Natural killer cell (primary cell): ENCODE results near the gene SLC51A. TPM values are rescaled to one million over a fixed set of nuclear protein-coding genes. Genes with fewer than 3 reads are reported as not detected.

Experiments
- ATAC-seq, 3 donors: fragments of 150-1000 bp in 2 of 3; fragments of 200-7000 bp in 1 of 3; cut with Tn5 transposase; 1 replicate in 1 of 3; 2 replicates in 2 of 3; pipeline ENCODE4 v1.10.0; 2021; ENCODE audit warnings: mild to moderate bottlenecking in 2 of 3, moderate library complexity in 2 of 3
- DNase-seq, 2 donors: peaks; one replicate each; pipeline versions ENCODE4 v3.0.0 to v3.0.0-alpha.2; 2013 to 2021; ENCODE audit warnings: mixed read lengths in 1 of 2
- H3K27ac ChIP-seq: one replicate; pipeline ENCODE4 v1.5.1; 2013; ENCODE audit warnings: mild to moderate bottlenecking, low read length
- H3K27me3 ChIP-seq: one replicate; pipeline ENCODE4 v1.6.1; 2013; ENCODE audit warnings: low read length; ENCODE audit not compliant: control insufficient read depth, insufficient read depth
- H3K36me3 ChIP-seq: one replicate; pipeline ENCODE4 v1.6.1; 2013; ENCODE audit warnings: low read length; ENCODE audit not compliant: control insufficient read depth, insufficient read depth
- H3K4me1 ChIP-seq: one replicate; pipeline ENCODE4 v1.6.1; 2013; ENCODE audit warnings: low read length; ENCODE audit not compliant: control insufficient read depth, insufficient read depth
- H3K4me3 ChIP-seq: one replicate; pipeline ENCODE4 v1.5.1; 2013; ENCODE audit warnings: low read length
- H3K9me3 ChIP-seq: one replicate; pipeline ENCODE4 v1.6.1; 2013; ENCODE audit warnings: low read length; ENCODE audit not compliant: control insufficient read depth, insufficient read depth
- H3K27ac Mint-ChIP-seq, 2 donors: one replicate each; pipeline ENCODE4 v1.8.0; 2022; ENCODE audit warnings: mild to moderate bottlenecking in 2 of 2, mixed read lengths in 2 of 2, moderate library complexity in 1 of 2
- H3K27me3 Mint-ChIP-seq, 2 donors: one replicate each; pipeline ENCODE4 v1.8.0; 2022; ENCODE audit warnings: low read depth in 2 of 2, mixed read lengths in 2 of 2
- H3K36me3 Mint-ChIP-seq: one replicate; pipeline ENCODE4 v1.8.0; 2022; ENCODE audit warnings: mixed read lengths
- H3K4me1 Mint-ChIP-seq, 2 donors: one replicate each; pipeline ENCODE4 v1.8.0; 2022; ENCODE audit warnings: mixed read lengths in 2 of 2
- H3K4me3 Mint-ChIP-seq: one replicate; pipeline ENCODE4 v1.8.0; 2022; ENCODE audit warnings: mild to moderate bottlenecking, moderate library complexity, mixed read lengths
- H3K9me3 Mint-ChIP-seq, 2 donors: one replicate each; pipeline ENCODE4 v1.8.0; 2022; ENCODE audit warnings: mixed read lengths in 2 of 2
- CTCF ChIP-seq: fragments of 200-600 bp; IDR thresholded peaks from one replicate; pipeline ENCODE4 v1.8.0; 2022; ENCODE audit warnings: antibody characterized with exemption
- WGBS: methylation state at CpG from one replicate; pipeline ENCODE4 v1.1.7; 2013; ENCODE audit warnings: missing lambda C conversion rate; ENCODE audit not compliant: insufficient coverage; 5-methylcytosine and 5-hydroxymethylcytosine counted together
- intact Hi-C: fragments of 100-400 bp; cut with micrococcal nuclease; formaldehyde crosslinking; loops from one replicate; pipeline ENCODE4 v1.14.2; 2022
- total RNA-seq, 4 donors: library from RNA; stranded (reverse); fragments of 120-200 nt in 1 of 4; gene quantifications; one replicate each; pipeline versions ENCODE4 v1.2.3 to v1.2.4, GENCODE V29; 2013 to 2022

The SLC51A gene
- total RNA-seq, 3 donors from 2014 or later (not counting 1 experiment from before 2014, with no cell fraction given), result not detected

DNA sequence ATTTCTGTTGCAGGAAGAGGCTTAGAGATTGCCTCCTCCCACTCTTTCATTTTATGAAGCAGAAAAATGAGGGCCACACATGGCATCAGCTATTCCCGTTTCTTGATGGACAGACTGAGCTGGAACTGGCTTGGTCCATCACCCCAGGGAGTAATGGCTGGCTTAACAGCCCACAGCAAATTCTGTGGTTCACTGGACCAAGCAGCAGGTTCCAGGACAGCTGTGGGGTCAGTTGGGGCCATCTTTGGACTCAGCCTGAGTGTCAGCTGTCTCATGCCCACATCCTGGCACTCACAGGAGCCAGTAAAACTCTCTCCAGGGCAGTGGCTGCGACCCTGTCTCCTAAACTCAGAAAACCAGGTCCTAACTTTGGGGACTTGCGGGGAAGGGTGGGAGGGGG, 41.7 kb upstream of the SLC51A start:
- H3K27me3 Mint-ChIP-seq, result no peaks in the 10 kb centered on the region
- no peaks in the 10 kb centered on the region for H3K9me3 ChIP-seq
- no peak for ATAC-seq
- H3K4me3 ChIP-seq, result no peak overlapping the region
- H3K4me3 Mint-ChIP-seq, result no peak overlapping the region
- DNase-seq, result no peak
- no peaks in the 10 kb centered on the region for H3K36me3 Mint-ChIP-seq
- H3K4me1 Mint-ChIP-seq, result peaks cover 7% of the 10 kb centered on the region in 2 donors
- H3K36me3 ChIP-seq, result no peaks in the 10 kb centered on the region
- WGBS, result 85% methylated on average over 3 of the region's 3 CpGs
- intact Hi-C loops, result no loop called here
- no peaks in the 10 kb centered on the region for H3K27me3 ChIP-seq
- no peak for TF ChIP-seq CTCF
- no peak overlapping the region for H3K27ac Mint-ChIP-seq
- H3K27ac ChIP-seq, result no peak overlapping the region
- H3K9me3 Mint-ChIP-seq, result no peaks in the 10 kb centered on the region
- peaks cover 9% of the 10 kb centered on the region for H3K4me1 ChIP-seq

GRCh38 chr3:196175116-196175625, 41.2 kb upstream of the SLC51A start:
- 97% methylated on average over 19 of the region's 19 CpGs for WGBS
- H3K9me3 Mint-ChIP-seq, result no peaks in the 10 kb centered on the region
- no peaks in the 10 kb centered on the region for H3K27me3 ChIP-seq

GRCh38 chr3:196175722-196176121, 40.6 kb upstream of the SLC51A start:
- Histone ChIP-seq H3K36me3 (no peaks in the 10 kb centered on the region), H3K27ac (no peak overlapping the region), H3K9me3 (no peaks in the 10 kb centered on the region), H3K4me1 (peaks cover 17% of the 10 kb centered on the region), H3K27me3 (no peaks in the 10 kb centered on the region), H3K4me3 (no peak overlapping the region)
- H3K9me3 Mint-ChIP-seq, result no peaks in the 10 kb centered on the region
- no peak overlapping the region for H3K4me3 Mint-ChIP-seq
- H3K27me3 Mint-ChIP-seq, result no peaks in the 10 kb centered on the region
- no peak for TF ChIP-seq CTCF
- no peaks in the 10 kb centered on the region for H3K36me3 Mint-ChIP-seq
- H3K4me1 Mint-ChIP-seq, result peaks cover 11 to 12% of the 10 kb centered on the region in 2 donors
- intact Hi-C loops, result no loop called here
- ATAC-seq, result no peak
- no peak overlapping the region for H3K27ac Mint-ChIP-seq
- 90% methylated on average over 9 of the region's 9 CpGs for WGBS
- DNase-seq, result no peak

More at GRCh38 chr3:196175116-196175625, 41.2 kb upstream of the SLC51A start:
- Mint-ChIP-seq H3K4me3 (no peak overlapping the region), H3K4me1 (peaks cover 11 to 12% of the 10 kb centered on the region in 2 donors), H3K27me3 (no peaks in the 10 kb centered on the region), H3K27ac (no peak overlapping the region), H3K36me3 (no peaks in the 10 kb centered on the region)
- intact Hi-C loops, result no loop called here
- peaks cover 14% of the 10 kb centered on the region for H3K4me1 ChIP-seq
- H3K9me3 ChIP-seq, result no peaks in the 10 kb centered on the region
- no peak for TF ChIP-seq CTCF
- H3K36me3 ChIP-seq, result no peaks in the 10 kb centered on the region
- ATAC-seq, result no peak
- no peak overlapping the region for H3K27ac ChIP-seq
- DNase-seq, result no peak
- H3K4me3 ChIP-seq, result no peak overlapping the region

DNA sequence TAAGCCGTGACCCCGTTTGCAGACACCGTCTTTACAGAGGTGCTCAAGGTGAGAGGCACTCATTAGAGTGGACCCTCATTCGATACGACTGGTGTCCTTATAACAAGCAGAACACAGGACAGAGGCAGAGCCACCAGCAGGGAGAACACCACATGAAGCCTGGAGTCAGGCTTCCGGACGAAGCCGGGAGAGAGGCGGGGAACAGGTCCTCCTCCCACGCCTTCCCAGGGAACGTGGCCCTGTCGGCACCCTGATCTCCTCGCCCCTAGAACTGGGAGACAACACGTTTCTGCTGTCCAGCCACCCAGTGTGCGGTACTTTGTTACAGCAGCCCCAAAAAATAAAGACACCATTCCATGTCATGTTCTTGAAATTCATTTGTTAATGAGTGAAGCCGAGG, 38.8 kb upstream of the SLC51A start:
- Mint-ChIP-seq H3K9me3 (no peaks in the 10 kb centered on the region), H3K4me1 (peaks cover 17 to 19% of the 10 kb centered on the region in 2 donors), H3K36me3 (no peaks in the 10 kb centered on the region), H3K27ac (no peak overlapping the region), H3K27me3 (peaks cover 0 to 3% of the 10 kb centered on the region in 2 donors), H3K4me3 (no peak overlapping the region)
- intact Hi-C loops, result no loop called here
- no peak overlapping the region for H3K4me3 ChIP-seq
- H3K9me3 ChIP-seq, result no peaks in the 10 kb centered on the region
- H3K4me1 ChIP-seq, result peaks cover 35% of the 10 kb centered on the region
- TF ChIP-seq CTCF, result no peak
- ATAC-seq, result no peak
- no peak overlapping the region for H3K27ac ChIP-seq
- 94% methylated on average over 15 of the region's 16 CpGs for WGBS
- H3K36me3 ChIP-seq, result no peaks in the 10 kb centered on the region
- no peak for DNase-seq
- no peaks in the 10 kb centered on the region for H3K27me3 ChIP-seq
